Naive B cell (primary cell): Measurements from ENCODE around the gene KCTD20. TPM values are rescaled to one million over a fixed set of nuclear protein-coding genes. Genes with fewer than 3 reads are reported as not detected.
"Not testable (repeated sequence)": the region's sequence is repeated elsewhere in the genome, so short reads cannot be mapped to it uniquely, and the experiment has no call there.

Experiments used
- ATAC-seq, 2 donors: fragments of 150-1000 bp; cut with Tn5 transposase; 2 replicates each; pipeline ENCODE4 v1.10.0; 2021; ENCODE audit warnings: low read depth in 2 of 2, mild to moderate bottlenecking in 2 of 2, moderate library complexity in 2 of 2
- DNase-seq: peaks from one replicate; pipeline ENCODE4 v3.0.0; 2022
- H3K27ac Mint-ChIP-seq, 6 donors: one replicate each; pipeline ENCODE4 v1.8.0; 2020 to 2022; ENCODE audit warnings: mild to moderate bottlenecking in 6 of 6, mixed read lengths in 6 of 6, moderate library complexity in 5 of 6, inconsistent platforms in 2 of 6
- H3K27me3 Mint-ChIP-seq, 3 donors: one replicate each; pipeline ENCODE4 v1.8.0; 2021 to 2022; ENCODE audit warnings: mixed read lengths in 3 of 3, mild to moderate bottlenecking in 1 of 3
- H3K36me3 Mint-ChIP-seq, 2 donors: one replicate each; pipeline ENCODE4 v1.8.0; 2020 to 2022; ENCODE audit warnings: mixed read lengths in 2 of 2, inconsistent platforms in 1 of 2, mild to moderate bottlenecking in 1 of 2
- H3K4me1 Mint-ChIP-seq, 3 donors: one replicate each; pipeline ENCODE4 v1.8.0; 2020 to 2022; ENCODE audit warnings: mixed read lengths in 3 of 3, inconsistent platforms in 1 of 3, mild to moderate bottlenecking in 1 of 3, moderate library complexity in 1 of 3
- H3K4me3 Mint-ChIP-seq, 8 donors: one replicate each; pipeline ENCODE4 v1.8.0; 2020 to 2022; ENCODE audit warnings: mild to moderate bottlenecking in 8 of 8, mixed read lengths in 8 of 8, moderate library complexity in 8 of 8, inconsistent platforms in 2 of 8
- H3K9me3 Mint-ChIP-seq, 7 donors: one replicate each; pipeline ENCODE4 v1.8.0; 2020 to 2022; ENCODE audit warnings: mixed read lengths in 7 of 7, mild to moderate bottlenecking in 5 of 7, inconsistent platforms in 2 of 7, moderate library complexity in 1 of 7
- polyA plus RNA-seq, 6 donors: library from polyadenylated mRNA; unstranded; fragments of 300-500 nt; fragmentation: Illumina TruSeq; gene quantifications; one replicate each; pipeline ENCODE4 v1.2.3, GENCODE V29; 2021; ENCODE audit warnings: low read depth in 6 of 6

KCTD20 gene
- 10 to 100 TPM; 44.3 to 57.7 (median 52.0) TPM for polyA plus RNA-seq

DNA sequence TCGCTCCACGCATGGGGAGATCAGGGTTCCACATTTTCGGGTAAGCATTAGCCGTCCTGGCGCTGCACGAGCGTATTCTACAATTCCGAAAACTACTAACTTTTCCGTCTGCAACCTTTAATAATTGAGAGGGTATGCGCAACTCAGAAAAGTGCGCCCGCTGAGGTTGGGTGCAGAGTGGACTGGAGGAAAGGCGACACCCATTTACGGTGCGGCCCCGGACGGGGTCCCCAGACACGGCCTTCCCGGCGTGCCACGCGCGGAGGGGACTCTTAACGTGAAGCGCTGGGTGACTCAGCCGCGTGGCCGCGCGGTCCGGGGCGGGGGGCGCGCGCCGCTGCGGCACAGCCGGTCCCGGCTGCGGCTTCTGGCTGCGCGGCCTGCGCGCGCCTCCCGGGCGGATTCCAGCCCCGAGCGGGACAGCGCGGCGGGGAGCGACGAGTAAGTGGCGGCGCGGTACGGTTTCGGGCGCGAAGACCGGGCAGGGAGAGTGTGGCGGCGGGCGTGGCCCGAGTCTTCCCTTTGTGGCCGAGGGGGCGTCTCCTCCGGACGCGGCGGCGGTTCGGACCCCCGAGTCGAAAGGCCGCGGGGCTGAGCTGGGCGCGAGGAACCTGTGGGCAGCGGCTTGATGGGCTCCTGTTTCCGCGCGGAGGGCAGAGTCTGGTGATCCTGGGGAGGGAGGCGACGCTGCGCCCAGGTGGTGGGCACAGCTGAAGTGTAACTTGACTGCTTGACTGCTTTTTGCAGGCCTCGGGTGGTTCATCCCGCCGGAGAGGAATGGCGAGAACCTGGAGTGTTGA is at the start of gene KCTD20, which contains the start of gene PXT1:
Gene KCTD20 (plus strand): TSS at position 330 of the 800 bp plus-strand sequence. CDS start 27,098 bp downstream, outside the sequence.
Gene PXT1 (minus strand): TSS at position 184 of the 800 bp plus-strand sequence. CDS start 16,772 bp downstream, outside the sequence.
- H3K4me3 Mint-ChIP-seq, result peak within 1 kb of the TSS; percentile 91 to 99 (median 98)
- peaks cover 22 to 46% (median 37%) of the 10 kb centered on the region in 3 donors for H3K4me1 Mint-ChIP-seq
- H3K27ac Mint-ChIP-seq, result peak within 1 kb of the TSS; percentile 89 to 97 (median 94)
- H3K27me3 Mint-ChIP-seq, result no peaks in the 10 kb centered on the region
- H3K9me3 Mint-ChIP-seq, result no peaks in the 10 kb centered on the region
- ATAC-seq (peak; percentile 91 to 92), DNase-seq (peak; percentile 86)
- H3K36me3 Mint-ChIP-seq, result no peaks in the 10 kb centered on the region

DNA sequence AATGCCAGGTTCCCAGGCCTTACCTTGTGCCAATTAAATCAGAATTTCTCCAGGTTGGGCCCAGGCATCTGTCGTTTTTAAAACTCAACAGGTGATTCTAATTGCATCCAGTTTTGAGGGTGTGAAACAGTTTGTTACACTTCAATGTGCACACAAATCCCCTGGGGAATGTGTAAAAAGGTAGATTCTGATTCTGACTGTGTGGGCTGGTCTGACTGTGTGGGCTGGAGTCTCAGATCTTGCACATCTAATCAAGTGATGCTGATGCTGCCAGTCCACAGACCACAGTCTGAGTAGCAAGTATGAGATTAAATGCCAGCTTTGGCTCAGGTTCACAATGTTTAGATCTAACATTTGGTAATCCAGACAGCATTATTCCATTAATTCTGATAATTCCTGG is 42.8 kb upstream of the KCTD20 start:
- Mint-ChIP-seq H3K27ac (no peak overlapping the region), H3K4me3 (no peak overlapping the region), H3K36me3 (no peaks in the 10 kb centered on the region), H3K4me1 (peaks cover 0 to 5% (median 5%) of the 10 kb centered on the region in 3 donors), H3K9me3 (peaks cover 0 to 3% (median 0%) of the 10 kb centered on the region in 7 donors), H3K27me3 (peaks cover 7 to 10% (median 9%) of the 10 kb centered on the region in 3 donors)
- DNase-seq, result no peak
- no peak for ATAC-seq

- Mint-ChIP-seq H3K36me3 (no peaks in the 10 kb centered on the region), H3K4me3 (no peak overlapping the region), H3K27me3 (peaks cover 7 to 18% (median 17%) of the 10 kb centered on the region in 3 donors), H3K27ac (peak overlapping the region in 1 of 6 donors; percentile 66), H3K4me1 (peaks cover 0 to 5% (median 5%) of the 10 kb centered on the region in 3 donors), H3K9me3 (peaks cover 0 to 3% (median 0%) of the 10 kb centered on the region in 7 donors)
- DNase-seq (no peak), ATAC-seq (no peak)
Observed at GRCh38 chr6:36402481-36402880, 40.3 kb upstream of the KCTD20 start.

- H3K27me3 Mint-ChIP-seq, result peaks cover 15 to 21% (median 19%) of the 10 kb centered on the region in 3 donors
- H3K4me3 Mint-ChIP-seq, result no peak overlapping the region
- H3K36me3 Mint-ChIP-seq, result no peaks in the 10 kb centered on the region
- no peak for ATAC-seq
- H3K27ac Mint-ChIP-seq, result no peak overlapping the region
- DNase-seq, result no peak
- peaks cover 0 to 3% (median 0%) of the 10 kb centered on the region in 7 donors for H3K9me3 Mint-ChIP-seq
- peaks cover 0 to 5% (median 5%) of the 10 kb centered on the region in 3 donors for H3K4me1 Mint-ChIP-seq
Observed at GRCh38 chr6:36404164-36404563, 38.6 kb upstream of the KCTD20 start.

- not testable (repeated sequence) for ATAC-seq, H3K4me3 Mint-ChIP-seq
Observed at GRCh38 chr6:36409718-36410117, 33.1 kb upstream of the KCTD20 start.

DNA sequence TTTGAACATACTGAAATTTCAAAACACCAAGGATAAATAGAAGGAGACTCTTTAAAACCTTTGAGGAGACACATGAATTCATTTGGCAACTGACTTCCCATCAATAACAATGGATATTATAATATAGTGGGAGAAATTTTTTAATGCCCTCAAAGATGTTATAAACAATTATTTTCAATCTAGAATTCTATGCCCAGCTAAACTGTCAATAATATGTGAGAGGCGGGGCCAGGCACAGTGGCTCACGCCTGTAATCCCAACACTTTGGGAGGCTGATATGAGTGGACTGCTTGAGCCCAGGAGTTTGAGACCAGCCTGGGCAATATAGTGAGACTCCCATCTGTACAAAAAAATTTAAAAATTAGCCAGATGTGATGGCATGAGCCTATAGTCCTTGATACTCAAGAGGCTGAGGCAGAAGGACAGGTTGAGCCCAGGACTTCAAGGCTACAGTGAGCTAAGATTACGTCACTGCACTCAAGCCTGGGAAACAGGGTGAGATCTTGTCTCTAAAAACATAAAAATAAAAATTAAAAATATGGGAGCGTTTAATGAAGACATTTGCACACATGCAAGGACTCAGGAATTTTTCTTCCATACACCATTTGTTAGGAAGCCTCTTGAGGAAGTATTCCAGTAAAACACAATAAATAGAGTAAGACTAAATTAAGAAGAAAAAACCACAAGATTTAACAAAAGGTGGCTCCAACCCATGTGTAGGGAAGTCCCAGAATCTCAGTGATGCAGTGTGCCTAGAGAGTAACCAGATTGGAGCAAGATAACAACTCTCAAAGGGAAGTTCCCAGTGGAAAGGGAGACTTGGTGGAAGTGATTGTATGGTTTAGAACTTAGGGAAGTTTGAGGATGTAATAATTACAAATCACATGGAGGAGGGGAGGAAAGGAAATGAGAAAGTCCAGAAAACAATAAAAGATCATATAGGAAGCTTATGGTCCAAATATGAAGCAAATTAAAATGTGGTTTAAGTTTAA is 29.0 kb upstream of the KCTD20 start:
- no peak overlapping the region for H3K27ac Mint-ChIP-seq
- H3K27me3 Mint-ChIP-seq, result peaks cover 4 to 27% (median 21%) of the 10 kb centered on the region in 3 donors
- H3K9me3 Mint-ChIP-seq, result peaks cover 2 to 12% (median 10%) of the 10 kb centered on the region in 7 donors
- H3K4me1 Mint-ChIP-seq, result no peaks in the 10 kb centered on the region
- ATAC-seq, result no peak
- H3K36me3 Mint-ChIP-seq, result peaks cover 0 to 8% of the 10 kb centered on the region in 2 donors
- H3K4me3 Mint-ChIP-seq, result no peak overlapping the region
- no peak for DNase-seq

More at GRCh38 chr6:36409718-36410117, 33.1 kb upstream of the KCTD20 start:
- peaks cover 9 to 30% (median 26%) of the 10 kb centered on the region in 3 donors for H3K27me3 Mint-ChIP-seq
- peaks cover 2 to 12% (median 10%) of the 10 kb centered on the region in 7 donors for H3K9me3 Mint-ChIP-seq
- peak overlapping the region in 1 of 6 donors; percentile 25 for H3K27ac Mint-ChIP-seq
- not testable (repeated sequence) for H3K36me3 Mint-ChIP-seq, DNase-seq, H3K4me1 Mint-ChIP-seq

DNA sequence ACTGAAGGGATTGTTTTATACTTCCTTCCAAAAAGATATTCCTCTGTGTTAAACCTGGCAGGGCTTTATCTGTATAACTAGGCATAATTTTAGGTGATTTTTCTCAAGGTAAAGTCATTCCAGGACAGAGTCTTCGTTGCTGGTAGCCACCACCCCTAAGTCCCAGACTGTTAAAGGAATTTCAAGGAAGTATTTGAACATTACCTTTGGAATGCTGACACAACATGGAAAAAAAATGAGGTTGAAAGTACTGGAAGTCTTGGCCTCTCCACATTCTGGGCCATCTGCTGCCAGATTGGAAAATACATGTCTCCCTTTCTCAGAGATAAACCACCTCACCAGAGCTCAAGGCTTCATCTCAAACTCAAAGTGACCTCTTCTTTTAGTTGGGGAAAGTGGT is 28.3 kb upstream of the KCTD20 start:
- Mint-ChIP-seq H3K36me3 (peaks cover 0 to 8% of the 10 kb centered on the region in 2 donors), H3K4me3 (no peak overlapping the region), H3K27me3 (peaks cover 4 to 22% (median 15%) of the 10 kb centered on the region in 3 donors), H3K9me3 (peaks cover 2 to 12% (median 10%) of the 10 kb centered on the region in 7 donors), H3K27ac (no peak overlapping the region), H3K4me1 (no peaks in the 10 kb centered on the region)
- DNase-seq (no peak), ATAC-seq (no peak)

DNA sequence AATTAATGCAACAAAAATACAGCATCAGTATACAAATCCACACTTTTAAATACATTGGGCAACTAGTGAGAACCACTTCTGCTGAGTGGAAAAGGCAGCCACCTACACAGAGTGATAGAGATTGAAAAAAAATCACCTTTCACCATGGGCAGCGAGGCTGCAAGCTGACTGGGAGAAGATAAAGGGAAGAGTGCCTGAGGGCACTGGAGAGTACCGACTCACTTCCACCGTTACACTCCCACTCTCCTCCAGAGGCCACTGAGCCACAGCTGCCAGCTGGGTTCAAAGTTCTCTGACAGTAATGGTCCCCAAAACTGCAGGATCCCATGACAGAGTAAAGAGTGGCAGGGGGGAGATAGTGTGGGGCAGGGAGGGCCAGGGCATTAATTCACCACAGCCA is 24.2 kb upstream of the KCTD20 start:
- H3K36me3 Mint-ChIP-seq, result no peaks in the 10 kb centered on the region

GRCh38 chr6:36419310-36419709 is 23.5 kb upstream of the KCTD20 start:
- no peak overlapping the region for H3K4me3 Mint-ChIP-seq
- no peak overlapping the region for H3K27ac Mint-ChIP-seq
- peaks cover 13 to 19% (median 15%) of the 10 kb centered on the region in 3 donors for H3K4me1 Mint-ChIP-seq
- H3K36me3 Mint-ChIP-seq, result no peaks in the 10 kb centered on the region
- ATAC-seq (no peak), DNase-seq (no peak)
- no peaks in the 10 kb centered on the region for H3K9me3 Mint-ChIP-seq
- peaks cover 0 to 6% (median 4%) of the 10 kb centered on the region in 3 donors for H3K27me3 Mint-ChIP-seq

More for the DNA sequence above, 24.2 kb upstream of the KCTD20 start:
- ATAC-seq (no peak), DNase-seq (no peak)
- peaks cover 0 to 2% (median 0%) of the 10 kb centered on the region in 7 donors for H3K9me3 Mint-ChIP-seq
- no peak overlapping the region for H3K27ac Mint-ChIP-seq
- H3K4me3 Mint-ChIP-seq, result no peak overlapping the region
- H3K4me1 Mint-ChIP-seq, result peaks cover 9 to 13% (median 11%) of the 10 kb centered on the region in 3 donors
- peaks cover 0 to 6% (median 4%) of the 10 kb centered on the region in 3 donors for H3K27me3 Mint-ChIP-seq

- no peak for DNase-seq
- H3K4me1 Mint-ChIP-seq, result peaks cover 13 to 19% (median 15%) of the 10 kb centered on the region in 3 donors
- H3K9me3 Mint-ChIP-seq, result no peaks in the 10 kb centered on the region
- peak overlapping the region; percentile 90 to 97 (median 94) for H3K4me3 Mint-ChIP-seq
- no peaks in the 10 kb centered on the region for H3K27me3 Mint-ChIP-seq
- H3K27ac Mint-ChIP-seq, result peak overlapping the region; percentile 74 to 96 (median 94)
- H3K36me3 Mint-ChIP-seq, result no peaks in the 10 kb centered on the region
- ATAC-seq, result no peak
Observed at GRCh38 chr6:36422714-36423100, 20.1 kb upstream of the KCTD20 start.

DNA sequence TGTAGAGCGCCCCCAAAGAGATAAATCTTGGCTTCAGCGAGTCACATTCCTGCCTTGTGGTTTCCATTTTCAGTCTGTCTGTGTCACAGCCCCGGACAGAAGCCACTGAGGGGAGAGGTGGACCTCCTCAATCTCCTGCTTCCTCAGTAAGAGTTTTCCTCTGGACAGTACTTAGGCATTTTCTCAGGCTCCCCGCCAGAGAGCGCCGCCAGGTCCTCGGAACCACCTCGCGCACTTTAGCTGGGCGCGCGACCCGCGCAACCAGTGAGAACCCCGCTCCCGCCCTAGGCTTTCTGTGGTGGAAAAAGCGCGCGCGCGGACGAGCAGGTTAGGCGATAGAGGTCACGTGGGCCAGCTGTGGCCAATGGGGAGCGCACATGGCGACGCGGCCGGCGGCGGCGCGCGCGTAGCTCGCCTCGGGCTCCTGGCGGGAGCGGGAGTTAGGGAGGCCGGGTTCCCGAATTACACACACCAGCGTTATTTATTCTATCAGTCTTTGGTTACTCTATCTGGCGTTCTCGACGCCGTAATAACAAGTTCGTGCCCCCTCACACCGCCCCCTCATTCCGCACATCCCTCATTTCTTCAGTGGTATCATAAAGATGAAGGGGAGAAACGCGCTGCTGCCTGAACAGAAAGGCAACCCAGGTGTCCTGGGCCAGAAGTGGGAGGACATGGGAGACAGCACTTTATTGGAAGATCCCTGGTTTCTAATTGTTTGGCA is 19.5 kb upstream of the KCTD20 start:
- Mint-ChIP-seq H3K27me3 (no peaks in the 10 kb centered on the region), H3K27ac (peak overlapping the region; percentile 74 to 96 (median 94)), H3K9me3 (no peaks in the 10 kb centered on the region), H3K36me3 (no peaks in the 10 kb centered on the region), H3K4me3 (peak overlapping the region; percentile 90 to 97 (median 94)), H3K4me1 (peaks cover 13 to 19% (median 15%) of the 10 kb centered on the region in 3 donors)
- DNase-seq (peak; percentile 96), ATAC-seq (peak; percentile 97 to 99)

GRCh38 chr6:36426622-36427021 is 16.2 kb upstream of the KCTD20 start:
- ATAC-seq, result no peak
- no peaks in the 10 kb centered on the region for H3K9me3 Mint-ChIP-seq
- H3K36me3 Mint-ChIP-seq, result no peaks in the 10 kb centered on the region
- H3K4me3 Mint-ChIP-seq, result peak overlapping the region in 1 of 8 donors; percentile 7
- H3K27me3 Mint-ChIP-seq, result no peaks in the 10 kb centered on the region
- H3K4me1 Mint-ChIP-seq, result peaks cover 13 to 19% (median 15%) of the 10 kb centered on the region in 3 donors
- no peak for DNase-seq
- no peak overlapping the region for H3K27ac Mint-ChIP-seq
